DOHH2 (cell line): Measurements from ENCODE around the gene METTL24.

Experiments
- EZH2phosphoT487 ChIP-seq: fragments of 200-600 bp; sonication (generic); IDR thresholded peaks from 2 replicates; pipeline ENCODE4 v1.6.1; 2017; ENCODE audit warnings: borderline replicate concordance, mild to moderate bottlenecking, antibody characterized with exemption, low read length, moderate library complexity, mixed read lengths
- TF ChIP-seq, protein P1 (sequence below): fragments of 200-600 bp; sonication (generic); IDR thresholded peaks from one replicate; pipeline ENCODE4 v1.5.1; 2014; ENCODE audit warnings: antibody characterized with exemption, mild to moderate bottlenecking, low read depth, low read length; ENCODE audit not compliant: poor library complexity, severe bottlenecking

DNA sequence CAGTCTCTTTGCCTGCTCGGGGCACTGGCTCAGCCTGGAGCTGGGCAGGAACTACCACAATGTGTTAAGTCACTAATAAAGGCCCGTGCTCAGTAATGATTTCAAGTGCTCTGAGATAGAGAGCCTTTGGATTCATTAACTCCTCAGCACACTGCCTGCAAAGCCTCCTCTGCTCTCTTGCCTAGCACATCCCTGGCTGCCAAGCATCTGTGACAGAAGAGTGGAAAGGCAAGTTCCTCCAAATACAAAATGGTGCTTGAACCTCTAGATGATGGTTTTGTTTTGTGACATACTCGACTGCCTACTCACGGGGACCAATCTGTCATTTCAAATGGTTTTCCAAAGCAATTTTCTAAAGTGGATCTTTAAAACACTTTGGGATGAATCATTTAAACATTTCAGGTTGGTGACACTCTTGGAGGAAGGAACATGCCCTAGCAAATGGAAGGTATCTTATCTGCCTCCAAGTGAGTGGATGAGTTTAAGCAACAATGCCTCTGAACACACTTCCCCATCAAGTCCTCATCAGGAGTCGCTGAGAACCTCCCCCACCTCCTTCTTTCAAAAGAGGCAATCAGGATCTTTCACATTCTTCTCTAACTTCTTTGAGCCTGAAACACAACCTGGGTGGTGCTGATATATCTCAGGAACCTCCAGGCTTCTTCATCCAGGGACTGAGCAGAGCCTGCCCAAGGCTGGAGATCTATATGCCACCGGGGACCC lies 35.8 kb downstream of the METTL24 start:
- TF ChIP-seq, protein P1, sequence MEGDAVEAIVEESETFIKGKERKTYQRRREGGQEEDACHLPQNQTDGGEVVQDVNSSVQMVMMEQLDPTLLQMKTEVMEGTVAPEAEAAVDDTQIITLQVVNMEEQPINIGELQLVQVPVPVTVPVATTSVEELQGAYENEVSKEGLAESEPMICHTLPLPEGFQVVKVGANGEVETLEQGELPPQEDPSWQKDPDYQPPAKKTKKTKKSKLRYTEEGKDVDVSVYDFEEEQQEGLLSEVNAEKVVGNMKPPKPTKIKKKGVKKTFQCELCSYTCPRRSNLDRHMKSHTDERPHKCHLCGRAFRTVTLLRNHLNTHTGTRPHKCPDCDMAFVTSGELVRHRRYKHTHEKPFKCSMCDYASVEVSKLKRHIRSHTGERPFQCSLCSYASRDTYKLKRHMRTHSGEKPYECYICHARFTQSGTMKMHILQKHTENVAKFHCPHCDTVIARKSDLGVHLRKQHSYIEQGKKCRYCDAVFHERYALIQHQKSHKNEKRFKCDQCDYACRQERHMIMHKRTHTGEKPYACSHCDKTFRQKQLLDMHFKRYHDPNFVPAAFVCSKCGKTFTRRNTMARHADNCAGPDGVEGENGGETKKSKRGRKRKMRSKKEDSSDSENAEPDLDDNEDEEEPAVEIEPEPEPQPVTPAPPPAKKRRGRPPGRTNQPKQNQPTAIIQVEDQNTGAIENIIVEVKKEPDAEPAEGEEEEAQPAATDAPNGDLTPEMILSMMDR = no peak
- no peak for TF ChIP-seq EZH2phosphoT487
